Activated CD8-positive, alpha-beta memory T cell treated with anti-CD3 and anti-CD28 coated beads for 36 hours (primary cell): ENCODE data around the gene LRGUK. TPM values are rescaled to one million over a fixed set of nuclear protein-coding genes. Genes with fewer than 3 reads are reported as not detected.

Experiments
- CTCF ChIA-PET: fragments of 350-600 bp; sonication (Branson Sonifier 250); formaldehyde crosslinking; loops from one replicate; lab custom pipeline; 2021; ENCODE audit warnings: antibody characterized with exemption; lab: Charles Lee
- POLR2A ChIA-PET: fragments of 350-600 bp; sonication (Branson Sonifier 250); formaldehyde crosslinking; loops from one replicate; lab custom pipeline; 2021; ENCODE audit warnings: antibody characterized with exemption; lab: Charles Lee
- total RNA-seq, 2 experiments: library from RNA; stranded (reverse); gene quantifications; one replicate each; pipeline ENCODE4 v1.2.3, GENCODE V29; 2021

The LRGUK gene
- total RNA-seq, 2 experiments from 2014 or later = 0.15 TPM; not detected in 1

DNA sequence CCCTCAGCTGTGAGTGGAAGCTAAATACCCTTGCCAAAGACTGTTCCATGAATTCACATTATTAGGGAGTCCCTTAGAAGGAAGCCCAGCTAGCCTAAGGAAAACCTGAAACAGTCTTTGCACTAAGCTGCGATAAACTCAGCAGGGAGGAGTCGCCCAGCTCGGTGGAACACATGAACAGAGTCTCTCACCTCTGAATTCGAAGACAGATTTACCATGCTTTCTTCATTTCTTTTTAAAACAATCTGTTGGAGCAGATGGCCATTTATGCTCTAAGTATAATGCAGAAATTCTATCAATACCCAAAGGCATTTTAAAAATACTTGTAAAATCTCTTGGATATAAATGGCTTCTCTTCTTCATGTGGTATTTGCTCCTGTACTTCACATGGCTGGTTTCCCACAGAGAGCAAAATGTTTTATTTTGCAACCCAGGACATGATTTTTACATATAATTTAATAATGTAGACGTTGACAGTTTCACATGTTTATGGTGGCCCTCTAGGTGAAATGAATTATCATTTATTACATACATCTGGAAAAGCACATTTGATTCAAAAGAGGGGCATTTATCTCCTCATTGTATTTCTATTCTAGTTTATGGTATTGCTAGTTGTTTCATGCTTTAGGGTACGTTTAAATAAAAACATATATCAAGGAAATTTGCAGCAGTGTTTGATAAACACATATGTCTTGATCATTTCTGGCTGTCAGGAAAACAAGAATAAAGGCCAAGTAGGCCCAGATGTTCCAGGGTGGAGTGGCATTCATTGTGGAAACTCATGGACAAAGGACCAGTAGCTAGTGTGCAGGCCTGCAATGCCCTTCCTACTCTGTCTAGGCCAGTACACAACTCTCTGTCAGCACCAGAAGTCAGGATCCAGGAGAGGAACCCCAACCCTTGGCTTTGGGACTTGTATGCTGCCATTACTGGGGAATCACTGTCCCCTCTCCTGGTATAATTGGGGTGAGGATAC lies 52.2 kb downstream of the LRGUK start:
- CTCF ChIA-PET = no interaction called here
- POLR2A ChIA-PET = no interaction called here

DNA sequence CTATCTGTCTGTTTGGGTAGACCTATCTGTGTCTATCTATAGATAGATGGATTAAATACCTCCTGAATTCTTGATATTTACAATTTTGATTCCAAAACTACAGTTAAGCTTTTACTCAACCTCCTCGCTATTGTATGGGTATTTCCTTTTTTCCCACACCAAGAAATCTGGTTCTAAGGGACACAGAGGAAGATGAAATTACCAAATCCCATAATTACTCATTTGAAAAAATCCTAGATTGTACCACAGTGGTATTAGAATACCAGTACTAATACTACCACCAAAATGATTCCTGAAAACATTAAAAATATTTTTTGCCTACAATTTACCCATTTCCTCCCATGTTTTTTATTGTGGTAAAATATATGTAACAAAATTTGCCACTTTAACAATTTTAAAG lies 53.2 kb downstream of the LRGUK start:
- POLR2A ChIA-PET = no interaction called here
- CTCF ChIA-PET = no interaction called here

DNA sequence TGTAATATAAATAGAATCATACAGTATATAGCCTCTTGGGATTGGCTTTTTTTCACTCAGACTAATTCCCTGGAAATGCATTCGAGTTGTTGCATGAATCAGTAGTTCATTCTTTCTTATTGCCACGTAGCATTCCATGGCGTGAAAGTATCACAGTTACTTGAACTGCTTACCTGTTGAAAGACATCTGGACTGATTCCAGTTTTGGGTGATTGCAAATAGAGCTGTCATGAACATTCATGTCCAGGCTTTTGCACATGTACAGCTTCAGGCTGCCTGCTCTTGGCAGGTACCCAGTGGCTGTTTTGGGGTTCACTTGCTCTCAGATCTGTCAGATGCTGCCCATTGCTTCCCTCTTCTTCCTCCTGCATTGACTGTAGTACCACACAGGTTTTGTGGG lies 54.9 kb downstream of the LRGUK start:
- ChIA-PET POLR2A (no interaction called here), CTCF (no interaction called here)

DNA sequence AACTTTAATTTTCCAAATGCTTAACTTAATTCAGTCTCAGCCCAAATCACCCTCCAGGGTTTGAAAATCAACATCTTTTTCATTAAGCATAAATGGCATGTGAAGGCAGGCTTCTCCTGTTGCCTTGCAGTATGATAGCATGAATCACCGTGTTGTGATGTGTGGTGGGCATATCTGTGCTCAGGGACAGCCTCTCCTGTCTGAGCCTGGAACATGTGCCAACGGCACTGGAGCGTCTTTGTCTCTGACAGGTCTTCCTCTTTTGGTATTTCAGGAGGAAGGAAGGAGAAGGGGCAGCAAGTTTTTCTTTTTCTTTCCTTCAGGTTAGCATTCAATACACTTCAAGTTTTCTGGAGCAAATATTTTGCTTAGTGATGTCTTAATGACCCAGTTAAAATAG lies 57.6 kb downstream of the LRGUK start:
- ChIA-PET CTCF (no interaction called here), POLR2A (no interaction called here)

DNA sequence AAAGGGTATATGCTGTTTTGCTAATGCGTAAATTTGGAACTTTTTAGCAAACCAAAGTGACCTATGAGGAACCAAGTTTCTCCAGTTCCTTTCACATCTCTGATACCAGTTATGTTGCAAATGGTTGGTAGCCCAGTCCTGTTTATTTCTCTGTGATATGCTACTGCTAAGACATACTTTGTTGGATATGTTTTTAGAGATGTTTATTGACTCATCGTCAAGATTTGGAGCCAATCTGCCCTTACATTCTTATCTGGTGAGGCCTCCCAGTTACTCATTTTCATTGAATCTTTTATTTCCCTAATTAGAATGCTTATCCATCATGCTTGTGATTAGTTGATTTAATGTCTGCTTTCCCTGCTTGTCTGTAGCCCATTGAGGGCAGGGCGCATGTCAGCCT lies 58.9 kb downstream of the LRGUK start:
- ChIA-PET POLR2A (no interaction called here), CTCF (no interaction called here)

DNA sequence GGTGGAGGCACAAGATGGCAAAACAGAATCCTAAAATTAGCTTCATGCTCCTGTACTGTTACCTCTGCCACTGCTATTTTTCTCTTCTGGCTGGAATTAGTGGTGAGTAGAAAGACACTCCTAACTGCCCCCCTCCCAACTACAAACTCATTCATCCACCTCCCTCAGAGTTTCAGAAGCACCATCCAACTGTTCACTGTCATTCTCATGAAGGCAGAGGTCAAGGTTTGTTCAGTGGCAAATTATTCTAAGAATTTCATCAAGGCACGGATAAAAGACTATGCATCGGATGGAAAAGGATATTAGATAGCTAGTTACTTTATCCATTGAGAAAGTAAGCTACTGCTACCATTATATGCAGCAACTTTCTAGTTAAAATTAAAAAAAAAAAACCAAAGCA lies 59.7 kb downstream of the LRGUK start:
- ChIA-PET CTCF (no interaction called here), POLR2A (interaction anchor here (0.5 kb wide), 1 partner anchor 82 kb away, joined by 8 read pairs; no protein-coding TSS in a partner anchor)

DNA sequence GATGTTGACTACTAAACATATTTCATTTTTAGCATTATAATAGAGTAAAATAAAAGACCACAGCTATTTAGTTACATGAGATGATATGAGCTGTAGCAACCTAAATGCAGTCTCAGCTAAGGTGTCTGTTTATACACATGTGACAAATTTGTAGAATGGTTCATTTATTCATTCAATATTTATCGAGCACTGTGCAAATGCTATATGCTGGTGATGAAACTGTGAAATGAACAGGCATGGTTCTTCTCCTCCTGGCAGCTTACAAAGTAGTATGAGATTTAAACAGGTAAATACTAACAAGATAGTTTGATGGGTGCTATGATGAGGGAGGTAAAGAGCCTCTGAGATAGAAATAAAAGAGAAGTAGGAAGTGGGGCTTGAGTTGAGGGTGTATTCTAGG lies 60.8 kb downstream of the LRGUK start:
- CTCF ChIA-PET = no interaction called here
- POLR2A ChIA-PET = no interaction called here

DNA sequence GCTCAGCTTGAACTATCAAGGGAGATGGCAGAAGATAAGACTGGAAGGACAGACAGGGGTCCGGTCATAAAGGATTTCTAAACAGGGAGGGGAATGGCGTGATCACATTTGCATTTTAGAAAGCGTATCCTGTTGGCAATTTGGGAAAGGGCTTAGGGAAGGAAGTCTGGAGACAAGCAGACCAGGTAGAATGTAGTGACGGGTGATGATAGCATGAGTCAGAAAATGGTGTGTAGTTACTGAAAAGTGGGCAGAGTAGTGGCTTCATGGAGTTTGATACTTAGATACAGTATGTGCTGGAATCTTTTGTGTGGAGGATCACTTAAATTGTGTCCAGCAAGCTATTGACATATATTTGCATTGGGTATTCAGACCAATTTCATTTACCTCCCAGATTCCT lies 61.2 kb downstream of the LRGUK start:
- ChIA-PET CTCF (no interaction called here), POLR2A (no interaction called here)

DNA sequence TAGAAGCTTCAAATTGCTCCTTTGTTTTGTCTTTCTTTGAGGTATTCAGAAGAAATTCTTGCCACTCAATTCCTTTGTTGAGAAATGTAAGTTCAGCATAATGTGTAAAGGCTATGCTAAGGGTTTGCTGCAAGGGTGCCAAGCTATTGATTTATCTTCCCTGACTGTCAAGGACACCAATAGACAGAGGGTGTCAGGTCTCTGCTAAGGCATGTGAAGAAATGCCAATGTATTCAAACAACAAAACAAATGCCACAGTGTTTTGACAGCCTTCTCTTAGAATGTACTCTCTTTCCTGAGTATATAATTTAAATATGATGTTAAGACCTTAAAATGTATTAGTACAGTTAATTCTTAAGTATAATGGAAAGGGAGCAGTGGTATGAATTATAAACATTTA lies 62.4 kb downstream of the LRGUK start:
- ChIA-PET POLR2A (no interaction called here), CTCF (no interaction called here)

DNA sequence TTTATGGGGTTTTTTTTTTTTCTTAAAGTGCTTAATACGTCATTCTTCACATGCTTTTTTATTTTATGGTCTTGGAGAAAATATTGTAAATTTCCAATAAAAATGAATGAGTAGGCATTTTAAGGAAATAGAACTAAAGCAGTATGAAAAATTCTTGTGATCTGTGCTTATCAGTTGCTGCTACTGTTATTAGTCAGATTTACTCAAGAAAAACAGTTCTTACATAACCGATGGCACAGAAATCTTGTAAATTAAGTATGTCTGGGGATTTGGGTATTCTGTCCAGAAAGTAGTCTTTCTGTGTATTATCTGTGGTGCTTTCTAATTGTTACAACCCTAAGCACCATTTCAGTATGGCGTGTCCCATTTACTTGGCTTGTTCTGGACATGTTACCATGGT lies 64.7 kb downstream of the LRGUK start:
- POLR2A ChIA-PET = no interaction called here
- CTCF ChIA-PET = no interaction called here

DNA sequence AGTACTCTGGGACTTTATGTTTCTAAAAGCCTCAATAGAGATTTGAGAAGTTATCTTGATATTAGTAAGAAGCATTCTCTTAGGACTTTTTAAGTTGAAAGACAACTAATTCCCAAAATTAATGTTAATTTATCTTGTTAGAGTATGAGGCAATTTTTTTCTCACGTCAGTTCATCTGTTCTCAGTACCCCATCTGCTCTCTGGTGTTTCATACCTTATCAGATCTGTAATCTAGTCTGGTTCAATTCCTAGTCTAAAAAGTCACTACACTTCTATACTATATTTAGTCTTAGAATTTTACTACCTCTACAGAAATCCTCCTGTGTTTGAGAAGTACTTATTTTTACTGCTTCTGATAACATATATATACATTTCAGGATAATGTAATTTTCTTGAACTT lies 66.1 kb downstream of the LRGUK start:
- POLR2A ChIA-PET = no interaction called here
- CTCF ChIA-PET = no interaction called here

DNA sequence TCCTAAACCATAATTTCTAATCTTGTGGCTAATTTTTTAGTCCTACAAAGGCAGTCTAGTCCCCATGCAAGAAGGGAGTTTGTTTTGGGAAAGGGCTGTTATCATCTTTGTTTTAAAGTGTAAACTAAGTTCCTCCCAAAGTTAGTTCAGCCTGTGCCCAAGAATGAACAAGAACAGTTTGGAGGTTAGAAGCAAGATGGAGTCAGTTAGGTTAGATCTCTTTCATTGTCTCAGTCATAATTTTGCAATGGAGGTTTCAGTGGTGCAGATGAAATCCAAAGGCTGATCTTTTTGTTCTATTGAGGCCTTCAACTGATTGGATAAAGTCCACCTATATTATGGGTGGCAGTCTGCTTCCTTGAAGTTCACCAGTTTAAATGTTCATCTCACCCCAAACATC lies 68.1 kb downstream of the LRGUK start:
- ChIA-PET CTCF (no interaction called here), POLR2A (no interaction called here)

DNA sequence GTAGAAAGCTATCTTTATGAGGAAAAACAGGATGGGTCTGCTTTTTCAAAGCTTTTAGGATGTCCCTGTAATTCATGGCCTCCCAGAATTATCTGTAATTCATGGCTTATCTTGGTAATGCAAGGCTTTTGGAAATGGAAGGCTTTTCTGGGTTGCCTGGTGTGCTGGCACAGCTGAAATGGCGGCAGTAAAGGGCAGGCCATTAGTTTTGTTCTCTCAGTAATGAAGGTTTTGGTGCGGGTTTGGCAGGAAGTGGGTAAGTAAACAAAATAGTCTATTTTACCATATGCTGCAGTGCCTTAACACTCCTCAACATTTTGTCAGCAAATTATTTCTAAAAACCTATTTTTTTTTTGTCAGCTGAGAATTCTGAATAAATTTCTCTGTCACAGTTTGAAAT lies 69.3 kb downstream of the LRGUK start:
- POLR2A ChIA-PET = no interaction called here
- CTCF ChIA-PET = no interaction called here

DNA sequence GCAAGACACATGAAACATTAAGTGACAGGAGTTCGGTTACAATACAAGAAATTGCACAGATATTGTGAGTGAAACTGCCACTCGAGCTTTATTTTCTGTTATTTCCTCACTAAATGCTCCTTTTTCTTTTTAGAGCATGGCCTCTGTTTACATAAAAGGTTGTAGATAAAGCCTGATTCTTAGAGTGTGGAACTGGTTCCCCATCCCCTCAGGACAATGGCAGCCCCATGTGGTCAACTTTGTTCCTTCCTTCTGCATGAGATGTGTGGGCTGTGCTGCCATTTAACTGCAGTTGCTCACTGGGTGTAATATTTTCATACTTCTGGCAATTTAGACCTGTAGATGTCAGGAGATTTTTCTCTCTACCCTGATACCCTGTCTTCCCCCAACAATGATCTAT lies 70.2 kb downstream of the LRGUK start:
- POLR2A ChIA-PET = no interaction called here
- CTCF ChIA-PET = no interaction called here

DNA sequence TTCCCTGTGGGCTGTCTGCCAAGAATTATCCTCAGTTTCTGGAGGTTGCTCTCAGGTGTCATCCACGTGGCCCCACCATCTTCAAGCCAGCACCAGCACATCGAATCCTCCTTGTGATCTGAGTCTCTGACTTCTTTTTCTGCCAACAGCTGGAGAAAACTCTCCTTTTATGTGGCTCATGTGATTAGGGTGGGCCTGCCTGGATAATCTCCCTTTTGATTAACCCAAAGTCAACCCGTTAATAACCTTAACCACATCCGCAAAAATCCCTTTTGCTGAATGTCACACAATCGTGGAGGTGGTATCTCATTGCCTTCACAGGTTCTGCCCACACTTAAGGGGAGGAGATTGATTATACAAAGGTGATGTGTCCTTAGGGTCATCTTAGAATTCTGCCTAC lies 73.8 kb downstream of the LRGUK start:
- ChIA-PET POLR2A (no interaction called here), CTCF (no interaction called here)

DNA sequence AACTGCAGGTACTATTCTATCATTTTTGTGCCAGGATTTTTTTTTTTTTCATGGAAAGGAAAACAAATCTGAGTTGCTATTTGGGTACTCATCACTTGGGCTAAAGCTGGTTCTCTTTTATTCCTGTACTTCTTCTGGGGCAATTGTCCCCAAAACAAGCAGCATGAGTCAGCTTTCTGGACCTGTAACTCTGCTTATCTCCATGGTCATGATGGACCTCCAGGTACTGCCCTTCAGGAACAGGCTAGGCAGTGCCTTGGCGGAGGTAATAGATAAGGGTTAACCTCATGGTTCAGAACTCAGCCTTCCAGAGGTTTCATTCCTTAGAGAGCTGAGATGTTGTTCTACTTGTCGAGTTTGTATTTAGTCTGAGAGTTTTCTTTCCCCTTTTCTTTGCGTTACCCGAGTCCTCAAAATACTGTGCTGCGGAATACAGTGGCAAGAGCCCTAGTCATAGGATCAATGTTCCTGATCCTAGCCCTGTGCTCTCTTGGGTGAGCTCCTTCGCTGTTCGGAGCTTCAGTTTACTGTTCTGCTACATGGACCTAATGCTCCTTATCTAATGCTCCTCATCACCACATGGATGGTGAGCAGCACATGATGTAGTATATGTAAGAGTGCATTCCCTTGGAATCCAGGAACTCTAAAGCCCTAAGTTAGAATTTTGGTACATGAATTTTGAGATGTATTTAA lies 74.6 kb downstream of the LRGUK start:
- ChIA-PET CTCF (no interaction called here), POLR2A (no interaction called here)

DNA sequence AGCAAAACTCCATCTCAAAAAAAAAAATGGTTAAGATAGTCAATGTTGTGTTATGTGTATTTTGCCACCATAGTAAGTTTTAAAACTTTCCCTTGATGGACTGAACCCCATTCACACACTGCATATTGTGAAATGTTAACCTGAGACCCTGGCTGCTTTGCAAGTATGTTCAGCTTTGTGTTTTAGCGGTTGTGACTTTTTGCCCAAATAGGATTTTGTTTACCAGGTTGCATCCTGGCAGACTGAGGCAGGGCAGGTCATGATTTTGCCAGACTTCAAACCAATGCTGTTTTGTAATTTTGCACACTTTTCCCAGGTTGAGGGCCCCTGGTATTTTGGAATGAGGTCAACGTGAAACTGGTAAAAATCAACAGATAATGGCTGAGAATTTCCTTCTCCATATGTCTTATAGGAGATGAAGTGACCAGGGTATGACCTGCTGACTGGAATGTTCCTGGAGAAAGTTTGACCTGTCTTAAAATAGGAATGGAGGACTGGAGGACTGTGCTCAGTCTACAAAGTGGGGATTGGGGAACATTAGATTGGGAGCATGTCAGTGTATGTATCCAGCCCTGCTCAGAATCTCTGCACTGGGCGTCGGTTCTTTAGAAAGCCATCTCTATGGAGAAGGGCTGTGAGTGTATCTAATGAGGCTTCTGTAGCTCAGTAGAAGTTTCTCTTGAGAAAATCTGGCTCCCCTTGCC lies 76.2 kb downstream of the LRGUK start:
- ChIA-PET POLR2A (interaction anchor here (0.5 kb wide), 1 partner anchor 805 kb away, joined by 3 read pairs; no protein-coding TSS in a partner anchor), CTCF (no interaction called here)

DNA sequence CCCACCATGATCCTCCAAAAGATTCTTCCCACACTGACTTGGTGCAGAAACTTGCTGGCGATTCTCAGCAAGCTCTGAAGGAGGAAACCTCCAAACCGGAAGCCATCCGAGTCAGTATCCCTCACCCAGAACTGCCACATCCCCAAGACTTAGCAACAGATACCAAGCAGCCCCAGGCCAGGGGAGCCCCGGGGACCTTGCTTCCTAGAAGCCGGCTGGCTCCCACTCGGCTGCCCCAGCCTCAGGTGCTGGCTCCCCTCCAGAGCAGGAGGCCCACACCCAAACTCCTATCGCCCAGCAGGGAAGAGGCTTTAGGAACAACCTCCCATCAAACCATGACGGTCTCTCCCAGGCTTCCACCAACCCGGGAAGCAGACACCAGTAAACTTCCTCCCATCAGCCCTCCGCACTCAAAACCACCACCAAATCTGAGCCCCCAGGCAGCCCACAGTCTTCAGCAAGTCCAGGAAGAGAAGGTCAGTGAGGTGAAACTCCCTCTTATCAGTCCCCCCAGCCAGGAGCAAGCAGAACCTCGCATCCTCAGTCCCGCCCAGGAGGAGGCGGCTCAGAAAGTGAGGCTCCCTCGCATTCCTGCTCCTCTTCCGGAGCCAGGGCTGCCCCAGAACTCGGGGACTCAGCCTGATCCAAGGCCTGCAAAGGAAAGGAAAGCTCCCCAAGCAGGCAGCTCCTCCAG lies 82.3 kb downstream of the LRGUK start:
- ChIA-PET POLR2A (no interaction called here), CTCF (no interaction called here)

DNA sequence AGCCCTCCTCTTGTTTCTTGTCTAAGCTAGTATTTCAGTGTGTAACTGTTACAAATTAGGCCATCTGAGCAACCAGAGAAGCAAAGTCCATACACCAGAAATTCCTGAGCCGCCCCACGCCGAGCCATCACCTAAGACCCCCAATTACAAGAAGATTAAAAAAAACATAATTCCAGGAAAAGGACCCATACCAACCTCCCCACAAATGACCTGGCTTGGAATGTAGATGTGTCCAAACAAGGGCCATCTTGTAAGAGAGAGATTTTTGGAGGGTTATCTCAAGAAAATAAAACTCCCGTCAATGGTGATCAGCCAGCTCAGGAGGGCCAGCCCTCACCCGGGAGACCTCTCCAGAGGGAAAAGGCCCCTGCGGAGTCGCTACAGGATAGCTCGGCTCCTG lies 83.1 kb downstream of the LRGUK start:
- ChIA-PET CTCF (no interaction called here), POLR2A (no interaction called here)
